Upper lobe of right lung (tissue), 1 donor: ENCODE data around the gene MPHOSPH9. TPM values are rescaled to one million over a fixed set of nuclear protein-coding genes. Genes with fewer than 3 reads are reported as not detected.

ENCODE experiments used
- ATAC-seq: fragments of 200-7000 bp; cut with Tn5 transposase; one replicate; pipeline ENCODE4 v1.9.1; 2020; ENCODE audit warnings: mild to moderate bottlenecking, moderate library complexity
- DNase-seq: peaks from one replicate; pipeline ENCODE4 v3.0.0-alpha.2; 2020
- H3K27ac ChIP-seq: fragments of 200-600 bp; one replicate; pipeline ENCODE4 v1.8.0; 2022
- H3K27me3 ChIP-seq: fragments of 200-600 bp; one replicate; pipeline ENCODE4 v1.8.0; 2022; ENCODE audit warnings: mild to moderate bottlenecking
- H3K36me3 ChIP-seq: fragments of 200-600 bp; one replicate; pipeline ENCODE4 v1.8.0; 2022
- H3K4me1 ChIP-seq: fragments of 200-600 bp; one replicate; pipeline ENCODE4 v1.8.0; 2022
- H3K4me3 ChIP-seq: fragments of 200-600 bp; one replicate; pipeline ENCODE4 v1.8.0; 2022; ENCODE audit warnings: mild to moderate bottlenecking
- H3K9me3 ChIP-seq: fragments of 200-600 bp; one replicate; pipeline ENCODE4 v1.8.0; 2022
- CTCF ChIP-seq: fragments of 200-600 bp; IDR thresholded peaks from one replicate; pipeline ENCODE4 v1.8.0; 2022; ENCODE audit warnings: antibody characterized with exemption
- intact Hi-C: fragments of 100-400 bp; cut with DNase I; formaldehyde crosslinking; loops from one replicate; pipeline ENCODE4 v1.11.0; 2022
- total RNA-seq: library from RNA; stranded (reverse); fragmentation: NEBNext Ultra II Directional; extraction: Animal tissue kit (Norgen Biotek cat#: 25700); gene quantifications from one replicate; pipeline ENCODE4 v1.2.1, GENCODE V29; 2021
- donor health status: DM: no; HTN: yes; CAD: no; lungs with severe emphysema.

MPHOSPH9 gene
- total RNA-seq, 1 donor from 2014 or later: 20.3 TPM

GRCh38 chr12:123142518-123142840 lies 90.5 kb downstream of the MPHOSPH9 start:
- H3K9me3 ChIP-seq: no peaks in the 10 kb centered on the region
- TF ChIP-seq CTCF: no peak
- DNase-seq: no peak
- no peak overlapping the region for H3K4me3 ChIP-seq
- peak overlapping the region; percentile 65 for H3K27ac ChIP-seq
- intact Hi-C loops: no loop called here
- H3K4me1 ChIP-seq: peaks cover 49% of the 10 kb centered on the region
- ATAC-seq: no peak
- no peaks in the 10 kb centered on the region for H3K27me3 ChIP-seq
- no peaks in the 10 kb centered on the region for H3K36me3 ChIP-seq

GRCh38 chr12:123141615-123142517 lies 91.1 kb downstream of the MPHOSPH9 start:
- ATAC-seq (peak; percentile 65), DNase-seq (no peak)
- intact Hi-C loops: no loop called here
- Histone ChIP-seq H3K27me3 (no peaks in the 10 kb centered on the region), H3K9me3 (no peaks in the 10 kb centered on the region), H3K4me3 (no peak overlapping the region), H3K36me3 (no peaks in the 10 kb centered on the region), H3K27ac (peak overlapping the region; percentile 70), H3K4me1 (peaks cover 47% of the 10 kb centered on the region)
- TF ChIP-seq CTCF: no peak

- H3K27ac ChIP-seq: peak overlapping the region; percentile 70
- H3K4me1 ChIP-seq: peaks cover 47% of the 10 kb centered on the region
- no peak for ATAC-seq
- H3K9me3 ChIP-seq: no peaks in the 10 kb centered on the region
- intact Hi-C loops: no loop called here
- no peaks in the 10 kb centered on the region for H3K36me3 ChIP-seq
- no peak for DNase-seq
- H3K27me3 ChIP-seq: no peaks in the 10 kb centered on the region
- TF ChIP-seq CTCF: no peak
- no peak overlapping the region for H3K4me3 ChIP-seq
Observed at GRCh38 chr12:123140676-123141614, 92.0 kb downstream of the MPHOSPH9 start.

- no peak for ATAC-seq
Observed at GRCh38 chr12:123139926-123140675, 92.8 kb downstream of the MPHOSPH9 start.

More at GRCh38 chr12:123139926-123140675, 92.8 kb downstream of the MPHOSPH9 start:
- Histone ChIP-seq H3K9me3 (no peaks in the 10 kb centered on the region), H3K4me1 (peaks cover 47% of the 10 kb centered on the region), H3K36me3 (no peaks in the 10 kb centered on the region), H3K4me3 (no peak overlapping the region), H3K27me3 (no peaks in the 10 kb centered on the region), H3K27ac (peak overlapping the region; percentile 70)
- no peak for TF ChIP-seq CTCF
- DNase-seq: no peak
- intact Hi-C loops: no loop called here
